ENCODE data around the gene GADD45GIP1. TPM values are rescaled to one million over a fixed set of nuclear protein-coding genes. Genes with fewer than 3 reads are reported as not detected.

GADD45GIP1 gene
- polyA plus RNA-seq, 1 of the 3 experiments (the other 2 are of a cell fraction) = 91.8 TPM

DNA sequence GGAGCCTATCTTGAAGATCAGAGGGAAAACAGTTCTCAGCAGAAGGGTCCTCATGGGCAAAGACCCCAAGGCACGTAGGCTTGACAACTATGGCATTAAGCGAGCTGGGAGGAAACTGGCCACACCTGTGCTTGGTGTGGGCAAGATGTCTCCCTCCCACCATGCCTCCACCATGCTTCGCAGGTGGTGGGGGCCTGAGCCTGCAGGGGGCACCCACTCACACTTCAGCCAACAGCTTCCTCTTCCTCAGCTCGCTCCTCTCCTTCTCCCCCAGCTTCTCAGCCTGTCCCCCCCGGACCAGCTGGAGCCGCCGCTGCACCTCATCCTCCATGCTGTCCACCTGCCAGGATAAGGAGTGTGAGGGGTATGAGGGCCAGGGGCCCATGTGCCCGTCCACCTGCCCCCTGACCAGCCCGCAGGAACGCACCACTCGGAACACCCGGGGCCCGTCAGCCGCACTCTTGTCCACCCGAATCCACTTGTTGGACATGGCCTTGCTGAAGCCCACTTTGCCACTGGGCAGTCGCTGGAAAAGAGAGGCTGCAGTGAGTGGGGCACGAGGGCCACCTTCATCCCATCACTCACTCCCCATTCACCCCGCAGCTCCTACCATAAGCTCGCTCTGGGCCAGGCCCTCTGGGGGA, 26.9 kb downstream of the GADD45GIP1 start:
- Histone ChIP-seq H3K4me3 (ENCODE audit: low read depth in 2 of 2, low read length in 1 of 2) (no peak overlapping the region), H3K4me2 (no peak overlapping the region), H4K20me1 (ENCODE audit: insufficient read depth) (0 out of 2 replicates have a peak, but pooled peaks cover 4% of the 10 kb centered on the region), H3K4me1 (ENCODE audit: control insufficient read depth in 1 of 2, insufficient read depth in 2 of 2, low read depth in 1 of 2, low read length in 1 of 2) (peaks cover 0 to 7% of the 10 kb centered on the region in 2 experiments; a peak in 1 of 4 replicates), H3K79me2 (ENCODE audit: insufficient read depth) (peaks cover 40% of the 10 kb centered on the region), H3K9ac (no peak overlapping the region), H3K9me2 (no peaks in the 10 kb centered on the region), H2AFZ (ENCODE audit: low read depth) (no peak overlapping the region), H3K9me3 (no peaks in the 10 kb centered on the region), H3K36me3 (replicated peaks in 1 of 2; ENCODE audit: control insufficient read depth in 1 of 2, insufficient read depth in 2 of 2, low read length in 1 of 2) (peaks cover 16 to 35% of the 10 kb centered on the region in 2 experiments), H3F3A (replicated peaks; ENCODE audit: insufficient read depth) (no peaks in the 10 kb centered on the region), H3K27me3 (ENCODE audit: insufficient read depth) (no peaks in the 10 kb centered on the region), H3K27ac (ENCODE audit: low read depth in 2 of 2, low read length in 1 of 2) (no peak overlapping the region)
- ChIA-PET POLR2A (interaction anchor here (0.6 kb wide), 1 partner anchor 11 kb away, joined by 3 read pairs; no protein-coding TSS in a partner anchor), CTCF (interaction anchor here (1.0 to 1.5 kb wide), 2 partner anchors 93 to 164 kb away, joined by 4 to 6 read pairs; no protein-coding TSS in a partner anchor)
- WGBS (ENCODE audit: low lambda C conversion rate) = 98% methylated on average over 18 of the region's 19 CpGs
- DNase-seq = no peak
- TF ChIP-seq GABPA (IDR thresholded peaks at IDR 0.05; ENCODE audit: low read depth) (no peak), RXRA (IDR thresholded peaks at IDR 0.05; ENCODE audit: borderline replicate concordance, low read depth) (no peak), FOXJ3 (CRISPR knock-in tag; IDR thresholded peaks at IDR 0.05) (no peak), RAD21 (IDR thresholded peaks at IDR 0.05; ENCODE audit: low read length) (no peak), YY1 (IDR thresholded peaks at IDR 0.05; ENCODE audit: low read depth) (no peak), NFIC (IDR thresholded peaks at IDR 0.05; ENCODE audit: borderline replicate concordance) (no peak), PBX3 (IDR thresholded peaks at IDR 0.05) (no peak), FOSL2 (IDR thresholded peaks at IDR 0.05; ENCODE audit: borderline replicate concordance, low read depth) (no peak), POLR2AphosphoS5 (IDR thresholded peaks at IDR 0.05; ENCODE audit: low read depth, low read length) (no peak), TCF12 (IDR thresholded peaks at IDR 0.05) (no peak), IRF3 (IDR thresholded peaks at IDR 0.05; ENCODE audit: low read depth, low read length) (no peak), NRF1 (IDR thresholded peaks at IDR 0.05; ENCODE audit: low read depth, low read length) (no peak), GATA2 (CRISPR knock-in tag; IDR thresholded peaks at IDR 0.05) (no peak), EP300 (IDR thresholded peaks at IDR 0.05; ENCODE audit: borderline replicate concordance in 1 of 2, low read depth in 1 of 2, low read length in 1 of 2) (no peak)

- peaks cover 8% of the 10 kb centered on the region; the same call in 1 of the 2 replicates for H3K79me2 ChIP-seq (ENCODE audit: insufficient read depth)
- H4K20me1 ChIP-seq (ENCODE audit: insufficient read depth) = no peaks in the 10 kb centered on the region
- no peaks in the 10 kb centered on the region for H3K9me3 ChIP-seq
- H3F3A ChIP-seq (replicated peaks; ENCODE audit: insufficient read depth) = peaks cover 21% of the 10 kb centered on the region
- H3K27me3 ChIP-seq (ENCODE audit: insufficient read depth) = no peaks in the 10 kb centered on the region
- no peak overlapping the region for H3K4me2 ChIP-seq
- H3K4me1 ChIP-seq (ENCODE audit: control insufficient read depth in 1 of 2, insufficient read depth in 2 of 2, low read depth in 1 of 2, low read length in 1 of 2) = no peaks in the 10 kb centered on the region
- 91% methylated on average over 20 of the region's 29 CpGs for WGBS (ENCODE audit: low lambda C conversion rate)
- H3K4me3 ChIP-seq (ENCODE audit: low read depth in 2 of 2, low read length in 1 of 2) = no peak overlapping the region
- no peaks in the 10 kb centered on the region for H3K9me2 ChIP-seq
- ChIA-PET CTCF (interaction anchor here (0.7 to 1.3 kb wide), 4 partner anchors 10 to 77 kb away, joined by 3 to 4 read pairs (median 3); no protein-coding TSS in a partner anchor), POLR2A (interaction anchor here (1.0 kb wide), 1 partner anchor 9 kb away, joined by 3 read pairs; the partner anchor contains the start of gene FARSA)
- no peak overlapping the region for H2AFZ ChIP-seq (ENCODE audit: low read depth)
- DNase-seq = no peak
- H3K27ac ChIP-seq (ENCODE audit: low read depth in 2 of 2, low read length in 1 of 2) = no peak overlapping the region
- no peak overlapping the region for H3K9ac ChIP-seq
- H3K36me3 ChIP-seq (replicated peaks in 1 of 2; ENCODE audit: control insufficient read depth in 1 of 2, insufficient read depth in 2 of 2, low read length in 1 of 2) = peaks cover 27 to 49% of the 10 kb centered on the region in 2 experiments
- TF ChIP-seq, protein P1, sequence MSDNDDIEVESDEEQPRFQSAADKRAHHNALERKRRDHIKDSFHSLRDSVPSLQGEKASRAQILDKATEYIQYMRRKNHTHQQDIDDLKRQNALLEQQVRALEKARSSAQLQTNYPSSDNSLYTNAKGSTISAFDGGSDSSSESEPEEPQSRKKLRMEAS (IDR thresholded peaks at IDR 0.05; ENCODE audit: low read depth) = no peak
- TF ChIP-seq RFX5 (IDR thresholded peaks at IDR 0.05; ENCODE audit: low read length) = no peak
- TF ChIP-seq YY1 (IDR thresholded peaks at IDR 0.05; ENCODE audit: low read depth) = no peak
- TF ChIP-seq MEF2A (IDR thresholded peaks at IDR 0.05; ENCODE audit: borderline replicate concordance, low read depth) = no peak
- no peak for TF ChIP-seq SMC3 (IDR thresholded peaks at IDR 0.05; ENCODE audit: low read depth, low read length)
- no peak for TF ChIP-seq SIN3A (IDR thresholded peaks at IDR 0.05; ENCODE audit: borderline replicate concordance, low read depth, low read length)
- no peak for TF ChIP-seq TEAD4 (IDR thresholded peaks at IDR 0.05; ENCODE audit: borderline replicate concordance, insufficient read depth)
- TF ChIP-seq REST (IDR thresholded peaks at IDR 0.05; ENCODE audit: low read depth, low read length) = no peak
Measured at GRCh38 chr19:12924621-12925310, 32.3 kb downstream of the GADD45GIP1 start.
